HG03571 (cell line): ENCODE results near the gene PDZRN3.
"Not testable (repeated sequence)": the region's sequence is repeated elsewhere in the genome, so short reads cannot be mapped to it uniquely, and the experiment has no call there.

ENCODE experiments used
- ATAC-seq: cut with Tn5 transposase; IDR thresholded peaks from one replicate; pipeline ENCODE4 v1.9.1; 2021; ENCODE audit not compliant: unreplicated experiment

The PDZRN3 gene

DNA sequence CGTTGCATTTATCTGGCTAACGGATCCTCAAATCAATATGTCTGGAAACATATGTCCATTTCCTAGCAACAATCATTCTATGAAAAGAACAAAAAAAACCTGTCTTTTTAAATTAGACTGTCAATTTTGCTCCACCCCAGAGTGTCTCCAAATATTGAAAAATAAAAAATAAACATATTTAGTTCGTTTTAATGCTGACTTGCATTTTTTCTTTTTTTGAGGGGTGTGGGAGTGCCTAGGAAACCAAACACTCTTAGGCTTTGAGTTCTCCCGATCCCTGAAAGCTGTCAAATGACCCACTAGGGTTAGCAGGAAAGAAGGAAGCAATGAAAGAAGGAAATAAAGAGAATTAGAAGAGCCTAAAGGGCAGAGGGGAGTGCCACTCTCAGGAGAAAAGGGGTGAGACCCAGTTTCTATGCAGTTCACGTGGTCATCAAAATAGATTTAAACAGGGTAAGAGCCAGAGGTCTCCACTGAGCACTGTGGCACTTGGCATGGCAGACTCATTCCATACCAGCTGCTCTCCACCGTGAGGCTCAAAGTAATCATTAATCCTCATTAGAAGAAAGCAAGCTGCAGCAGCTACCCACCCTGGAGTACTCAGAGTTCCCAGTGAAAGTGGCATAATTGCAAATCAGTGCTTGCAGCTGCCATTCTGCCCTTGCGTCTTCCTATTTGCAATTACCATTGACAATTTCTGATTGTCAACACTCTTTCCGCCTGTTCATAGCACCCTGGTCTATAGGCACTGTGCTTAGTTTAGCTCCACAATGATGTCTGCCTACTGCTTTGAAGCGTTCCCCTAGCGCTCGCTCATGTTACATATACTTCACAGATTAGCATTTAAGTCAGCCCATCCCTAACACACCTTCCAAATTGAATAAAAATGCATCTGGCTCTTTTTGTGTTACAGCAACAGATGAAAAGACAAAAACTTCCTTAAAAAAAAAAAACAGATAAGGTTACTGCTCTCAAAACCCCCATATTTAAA, 32.3 kb downstream of the PDZRN3 start:
- no peak for ATAC-seq

DNA sequence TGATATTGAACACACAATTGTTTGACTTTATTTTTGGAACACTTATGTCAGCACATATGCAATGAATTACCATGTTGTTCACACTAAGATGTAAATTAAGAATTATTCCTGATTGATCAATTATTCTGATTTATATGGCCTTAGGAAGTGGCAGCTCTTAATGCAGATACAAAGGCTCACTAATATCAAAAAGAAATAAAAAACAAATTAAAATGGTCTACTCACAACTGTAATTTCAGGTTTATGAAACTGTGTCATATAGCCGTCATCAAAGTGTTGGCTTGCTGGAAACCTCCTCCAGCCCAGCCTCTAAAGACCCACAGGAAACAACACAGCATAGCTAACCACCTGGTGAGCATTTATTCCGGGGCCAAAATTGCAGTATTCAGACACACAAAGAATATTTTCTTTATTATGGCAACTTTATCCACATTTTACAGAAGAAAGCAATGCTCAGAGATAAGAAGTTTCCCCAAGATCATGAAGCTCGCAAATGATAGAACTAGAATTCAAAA, 33.4 kb downstream of the PDZRN3 start:
- ATAC-seq, result no peak

DNA sequence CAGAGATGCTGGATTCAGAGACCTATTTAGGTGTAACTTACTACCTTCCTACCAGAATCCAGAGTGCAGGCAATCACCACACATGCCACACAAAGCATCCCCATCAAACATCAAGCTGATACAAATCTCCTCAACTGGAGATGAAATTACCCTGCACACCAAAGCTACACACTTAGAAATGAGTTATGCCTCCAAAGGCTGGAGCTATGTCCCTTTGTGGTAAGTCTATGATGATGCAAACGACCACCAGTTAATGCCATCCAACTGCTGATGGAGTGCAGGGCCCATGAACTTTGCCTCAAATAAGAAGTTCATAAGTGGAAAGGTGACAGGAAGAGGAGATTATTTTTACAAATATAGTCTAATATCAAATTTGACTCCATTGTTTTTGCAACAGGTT, 38.1 kb downstream of the PDZRN3 start:
- no peak for ATAC-seq

DNA sequence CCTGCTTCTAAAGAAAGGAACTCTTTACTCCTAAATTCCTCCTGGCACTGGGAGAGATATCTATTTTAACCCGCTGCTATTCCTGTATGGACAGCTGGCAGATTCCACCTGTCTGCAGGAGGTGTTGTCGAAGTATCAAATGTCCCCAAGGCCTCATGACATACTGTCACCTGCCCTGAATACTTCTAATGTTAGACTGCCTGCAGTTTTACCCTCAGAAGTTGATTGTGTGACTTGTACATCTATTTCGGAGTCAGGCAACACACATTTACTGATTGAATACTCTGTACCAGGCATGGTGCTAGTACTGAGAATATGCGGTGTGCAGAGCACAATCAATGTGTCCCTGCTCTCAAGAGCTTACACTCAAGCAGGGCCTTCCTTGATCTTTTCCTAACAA, 38.6 kb downstream of the PDZRN3 start:
- ATAC-seq, result no peak

DNA sequence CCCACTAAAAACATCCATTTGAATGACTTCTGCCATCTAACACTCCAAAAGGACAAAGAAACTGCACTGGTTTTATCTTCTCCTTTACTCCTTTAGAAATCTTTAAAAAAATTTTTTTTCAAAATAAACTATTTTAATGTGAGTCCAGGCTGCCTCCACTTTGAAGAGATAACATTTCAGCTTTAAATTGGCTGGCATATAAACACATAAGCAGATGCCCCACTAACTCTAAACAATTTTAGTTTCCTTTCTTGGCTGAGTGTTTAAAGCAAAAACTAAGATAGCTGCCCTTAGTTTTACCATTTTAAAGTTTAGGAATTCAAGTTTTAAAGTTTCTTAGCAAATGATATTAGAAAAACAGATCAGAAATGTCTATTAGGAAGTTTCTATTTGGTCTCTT, 39.9 kb downstream of the PDZRN3 start:
- no peak for ATAC-seq

DNA sequence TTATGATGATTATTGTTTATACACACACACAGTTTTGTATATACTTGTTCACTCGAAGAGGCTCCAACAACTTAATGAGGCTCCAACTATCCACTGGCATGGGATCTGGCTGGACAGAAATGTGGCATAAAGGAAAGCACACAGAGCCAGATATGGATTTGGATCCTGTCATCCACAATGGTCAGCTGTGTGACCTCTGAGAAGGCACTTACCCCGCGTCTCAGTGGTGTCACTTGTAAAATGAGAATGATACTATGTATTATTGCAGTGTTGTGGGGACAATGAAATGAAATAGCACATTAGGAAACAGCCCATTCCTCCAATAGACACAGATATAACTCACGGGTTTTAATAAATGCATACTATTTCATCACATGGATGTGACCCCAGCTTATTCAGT, 42.2 kb downstream of the PDZRN3 start:
- no peak for ATAC-seq

DNA sequence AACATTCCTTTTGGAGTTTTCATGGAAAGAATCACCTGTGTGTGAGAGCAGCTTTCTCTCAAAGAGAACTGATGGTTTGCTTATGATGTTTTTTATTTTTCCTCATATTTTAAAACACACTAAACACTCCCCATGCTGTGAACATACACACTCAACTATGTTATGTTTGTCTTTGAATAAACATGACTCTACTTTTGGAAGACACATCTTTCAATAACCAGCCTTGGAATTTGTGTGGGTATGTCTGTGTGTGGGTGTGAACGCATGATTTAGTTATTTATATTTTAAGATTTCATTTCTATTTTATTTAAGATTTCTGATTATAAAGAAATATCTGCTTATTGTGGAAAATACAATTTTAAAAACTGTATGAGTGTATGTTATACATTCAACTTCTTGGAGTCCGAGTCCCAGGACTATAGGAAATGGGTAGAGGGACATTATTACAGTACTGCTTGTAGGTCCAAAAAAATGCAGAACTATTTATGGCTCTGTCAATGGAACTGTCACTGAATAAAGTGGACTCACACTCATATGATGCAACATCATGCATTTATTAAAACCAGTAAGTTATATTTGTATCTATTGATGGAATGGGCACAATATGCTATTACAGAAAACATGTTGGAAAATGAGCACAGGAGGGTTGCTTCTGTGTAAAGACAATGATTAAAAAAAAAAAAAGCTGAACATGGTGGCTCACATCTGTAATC, 43.5 kb downstream of the PDZRN3 start:
- no peak for ATAC-seq

DNA sequence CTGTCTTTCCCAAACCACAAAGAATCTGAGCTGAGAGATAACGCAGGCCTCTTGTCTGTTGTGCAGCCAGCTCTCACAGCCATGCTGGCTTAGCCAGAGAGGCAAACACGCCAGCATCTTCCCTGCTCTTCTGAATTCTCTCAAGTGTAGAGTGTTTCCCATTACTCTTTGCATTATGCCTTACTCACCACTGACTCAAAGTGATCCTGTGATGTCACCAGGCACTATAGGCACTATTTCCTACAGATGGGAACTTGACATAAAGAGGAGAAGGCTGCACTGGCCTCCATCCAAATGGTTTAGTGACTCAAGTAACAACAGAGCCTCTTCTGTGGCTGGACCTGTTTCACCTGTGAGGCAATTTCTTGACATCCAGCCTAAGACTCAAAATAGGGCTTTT, 44.4 kb downstream of the PDZRN3 start:
- ATAC-seq, result no peak

DNA sequence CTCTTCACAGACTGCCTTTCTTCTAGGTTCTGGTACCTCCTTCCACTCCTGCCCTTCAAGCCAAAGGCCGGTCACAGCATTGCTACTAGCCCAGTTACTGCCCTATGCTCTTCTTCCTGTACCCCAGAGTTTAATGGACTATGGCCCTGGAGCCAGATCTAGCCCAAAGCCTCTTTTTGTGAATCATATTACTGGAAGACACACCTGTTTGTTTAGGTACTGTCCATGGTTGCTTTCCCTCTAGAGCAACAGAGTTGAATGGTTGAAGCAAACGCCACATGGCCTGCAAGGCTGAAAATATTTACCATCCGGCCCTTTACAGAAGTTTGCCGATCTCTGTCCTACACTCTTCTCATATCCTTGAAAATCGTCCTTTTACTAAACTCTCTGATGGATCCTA, 47.0 kb downstream of the PDZRN3 start:
- ATAC-seq, result no peak

DNA sequence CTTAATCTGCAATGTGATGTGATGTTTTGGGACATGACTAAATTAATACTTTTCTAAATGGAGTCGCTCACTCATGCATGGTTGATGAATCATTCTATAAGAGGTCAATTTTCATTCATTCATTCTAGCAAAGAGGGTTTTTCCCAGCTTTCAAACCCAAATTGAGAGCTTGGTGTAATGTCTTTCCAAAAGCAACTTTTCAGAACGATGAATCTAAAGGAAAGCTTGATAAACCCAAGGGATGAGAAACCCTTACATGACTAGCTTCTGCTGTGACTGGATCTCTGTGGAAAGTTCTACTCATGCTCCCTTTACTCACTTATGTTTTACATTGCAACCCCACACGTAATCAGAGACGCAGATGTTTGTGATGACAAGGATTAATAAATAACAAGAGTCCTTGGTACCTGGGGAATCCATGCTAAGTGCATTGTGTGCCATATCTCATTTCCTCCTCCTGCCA, 47.7 kb downstream of the PDZRN3 start:
- no peak for ATAC-seq

DNA sequence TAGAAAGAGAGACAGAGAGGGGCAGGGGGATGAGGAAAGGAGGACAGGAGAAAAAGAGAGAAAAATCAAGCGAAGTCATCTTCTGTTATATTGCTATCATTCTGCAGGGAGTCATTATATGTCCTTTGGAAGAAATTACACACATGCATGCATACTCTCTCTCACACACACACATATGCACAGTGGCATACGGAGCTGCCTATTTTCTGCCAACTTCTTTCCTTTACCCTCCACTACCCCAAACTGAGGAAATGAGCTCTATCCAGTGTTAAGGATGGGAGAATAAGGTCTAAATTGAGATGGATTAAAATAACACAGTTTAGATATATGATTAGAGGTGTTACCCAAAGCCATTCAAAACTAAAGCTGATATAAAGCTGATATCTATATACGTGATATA, 48.8 kb downstream of the PDZRN3 start:
- no peak for ATAC-seq

DNA sequence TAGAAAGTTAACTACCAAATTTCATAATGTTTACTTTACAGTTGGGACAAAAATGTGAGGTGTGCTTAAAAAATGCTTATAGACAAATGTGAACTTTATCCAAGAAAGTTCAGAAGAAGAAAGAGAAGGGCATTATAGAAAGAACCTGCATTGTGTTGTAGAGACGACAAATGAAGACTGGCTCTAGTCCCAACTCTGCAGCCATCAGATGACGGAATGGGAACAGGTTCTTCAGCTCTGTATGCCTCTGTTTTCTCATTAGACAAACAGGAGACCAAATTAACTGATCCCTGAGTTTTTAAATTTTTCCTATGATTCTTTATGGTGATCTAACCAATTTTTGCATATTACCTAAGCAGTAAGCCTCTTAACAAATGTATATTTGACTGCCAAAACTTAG, 49.2 kb downstream of the PDZRN3 start:
- no peak for ATAC-seq

DNA sequence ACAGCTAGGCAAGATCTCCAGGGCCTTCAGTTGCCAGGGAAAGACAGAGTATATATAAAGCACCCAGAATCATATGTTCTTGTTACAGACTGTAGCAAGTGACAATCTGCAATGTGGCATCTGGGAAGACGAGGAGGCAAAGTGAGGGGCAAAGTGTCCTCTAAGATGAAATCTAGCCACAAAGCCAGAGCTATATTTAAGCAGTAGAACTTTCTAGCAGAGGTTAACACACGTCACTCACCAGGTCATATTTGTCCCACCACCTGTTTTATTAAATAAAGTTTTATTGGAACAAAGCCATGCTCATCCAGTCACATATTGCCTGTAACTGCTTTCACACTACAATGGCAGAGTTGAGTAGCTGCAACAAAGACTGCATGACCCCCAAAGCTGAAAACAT, 51.5 kb downstream of the PDZRN3 start:
- ATAC-seq, result no peak

DNA sequence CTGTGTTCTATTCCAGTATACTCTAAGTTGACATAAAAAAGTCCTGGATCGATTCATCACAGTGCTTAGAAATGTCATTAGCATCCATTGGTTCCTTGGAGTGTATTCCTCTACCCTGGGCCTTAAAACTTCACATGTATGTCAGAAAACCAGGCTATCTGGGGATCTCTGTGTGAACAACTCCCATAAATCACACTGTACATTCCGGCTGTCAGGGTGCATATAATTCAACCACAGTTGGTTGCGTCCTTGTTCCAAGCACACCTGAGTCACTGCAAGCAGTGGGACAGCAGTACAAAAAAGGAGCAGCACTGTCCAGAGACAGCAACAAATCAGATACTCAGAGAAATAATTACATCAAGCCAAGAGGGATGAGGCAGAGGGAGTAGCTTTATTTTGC, 52.4 kb downstream of the PDZRN3 start:
- no peak for ATAC-seq

DNA sequence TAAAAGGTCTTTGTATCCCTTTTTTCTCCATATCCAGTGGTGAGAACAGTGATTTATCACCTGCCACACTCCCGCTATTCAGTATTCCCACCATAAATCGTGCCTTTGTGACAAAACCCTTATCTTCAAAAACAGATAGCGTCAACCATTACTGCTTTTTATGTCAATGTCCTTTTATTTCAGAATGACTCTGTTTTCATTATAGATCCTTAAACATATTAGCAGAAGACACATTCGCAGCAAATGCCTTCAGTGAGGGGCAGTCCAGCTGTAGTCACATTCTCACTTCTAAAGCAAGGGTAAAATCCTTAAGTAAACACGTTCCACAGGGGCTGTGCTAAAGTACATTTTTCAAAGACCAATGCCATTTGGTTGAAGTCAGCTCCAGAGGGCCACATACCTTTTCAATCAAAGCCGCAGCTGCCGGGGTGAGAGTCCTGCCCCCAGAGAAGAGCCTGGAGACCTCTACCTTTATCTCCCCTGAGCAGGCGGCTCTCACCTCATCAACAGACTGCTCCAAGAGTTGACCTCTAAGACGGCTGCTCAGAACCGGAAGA, 53.4 kb downstream of the PDZRN3 start:
- no peak for ATAC-seq

DNA sequence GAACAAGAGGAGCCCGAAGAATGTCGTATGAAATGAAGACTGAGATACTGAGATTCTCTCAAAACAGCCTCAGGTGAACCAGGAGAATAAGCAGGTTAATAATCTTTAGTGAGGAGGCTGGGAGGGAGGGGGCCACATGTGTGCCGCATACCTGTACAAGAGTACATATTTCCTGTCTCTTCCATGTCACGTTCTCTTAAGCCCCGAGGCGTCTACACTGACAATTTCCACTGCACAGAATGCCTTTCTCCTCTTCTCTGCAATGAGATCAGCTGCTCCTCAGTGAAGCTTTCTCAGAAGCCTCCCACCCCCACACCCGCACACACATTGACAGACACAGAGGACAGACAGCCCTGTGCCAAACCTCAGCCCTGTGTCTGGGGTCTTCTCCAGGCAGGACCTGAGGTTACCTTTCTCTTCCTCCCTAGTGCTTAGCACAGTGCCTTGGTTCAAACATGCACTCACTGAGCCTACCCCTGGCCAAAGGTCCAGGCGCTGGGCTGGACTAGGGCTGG, 55.4 kb downstream of the PDZRN3 start:
- no peak for ATAC-seq

DNA sequence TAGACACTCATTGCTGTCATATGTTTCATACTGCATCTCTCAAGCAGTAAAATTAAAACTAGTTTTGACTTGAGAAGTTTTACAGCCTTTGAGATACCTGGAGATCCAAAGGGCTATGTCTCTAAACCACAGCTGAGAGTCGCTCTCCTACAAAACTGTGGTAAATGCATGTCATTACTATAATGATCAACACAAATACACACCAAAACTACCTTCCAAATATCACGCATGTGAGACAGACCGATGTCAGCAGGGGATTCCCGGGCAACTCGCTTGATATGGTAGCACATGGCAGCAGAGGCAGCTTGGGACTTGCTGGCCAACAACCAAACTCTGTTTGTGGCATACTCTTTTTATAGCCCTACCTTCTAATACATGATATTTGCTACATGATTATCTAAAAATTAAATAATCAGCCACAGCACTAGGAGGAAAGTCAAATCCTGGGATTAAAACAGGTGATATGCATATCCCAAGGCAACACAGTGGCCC, 56.3 kb downstream of the PDZRN3 start:
- ATAC-seq, result no peak

DNA sequence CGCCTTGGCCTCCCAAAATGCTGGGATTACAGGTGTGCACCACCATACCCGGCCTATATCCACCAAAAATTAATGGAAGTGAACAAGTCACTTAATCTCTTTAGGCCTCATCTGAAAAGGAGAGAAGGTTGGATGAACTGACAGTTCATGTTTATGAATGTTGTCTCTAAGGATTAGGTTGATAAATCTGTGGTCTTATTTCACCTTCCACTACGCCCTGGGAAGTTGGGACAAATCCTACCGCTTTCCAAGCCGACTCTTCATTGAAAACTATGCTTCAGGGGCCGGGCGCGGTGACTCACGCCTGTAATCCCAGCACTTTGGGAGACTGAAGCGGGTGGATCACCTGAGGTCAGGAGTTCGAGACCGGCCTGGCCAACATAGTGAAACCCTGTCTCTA, 59.4 kb downstream of the PDZRN3 start:
- ATAC-seq, result not testable (repeated sequence)

DNA sequence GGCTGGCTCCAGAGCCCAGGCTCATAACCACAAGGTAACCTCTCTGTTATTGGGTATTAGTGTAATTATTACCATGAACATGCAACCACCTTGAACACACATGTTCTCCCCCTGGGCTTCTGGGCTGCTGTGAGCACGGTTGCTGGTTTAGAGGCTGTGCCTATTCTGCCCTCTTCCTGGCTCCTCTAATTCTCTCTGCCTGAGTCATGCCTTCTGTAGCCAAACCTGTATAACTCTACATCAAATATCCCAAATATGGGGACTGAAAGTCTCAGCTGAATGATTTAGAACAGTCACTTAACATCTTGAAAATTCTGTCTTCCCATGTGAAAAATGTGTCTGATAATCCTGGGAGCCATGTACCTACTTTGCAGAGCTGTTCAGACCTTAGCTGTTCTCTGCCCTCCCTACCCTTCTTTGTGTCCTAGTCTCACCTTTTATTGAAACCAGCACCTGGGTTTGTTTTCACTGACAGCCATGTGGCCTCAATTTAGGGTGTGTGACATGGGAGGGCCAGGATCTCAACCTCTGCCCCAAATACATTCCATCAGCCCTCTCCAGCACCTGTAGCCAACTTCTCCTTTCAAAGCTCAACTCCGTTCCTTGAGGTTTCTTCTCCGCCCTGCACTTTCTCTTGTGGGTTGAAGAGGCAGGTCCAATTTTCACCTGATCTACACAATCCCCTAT, 60.7 kb downstream of the PDZRN3 start:
- no peak for ATAC-seq

DNA sequence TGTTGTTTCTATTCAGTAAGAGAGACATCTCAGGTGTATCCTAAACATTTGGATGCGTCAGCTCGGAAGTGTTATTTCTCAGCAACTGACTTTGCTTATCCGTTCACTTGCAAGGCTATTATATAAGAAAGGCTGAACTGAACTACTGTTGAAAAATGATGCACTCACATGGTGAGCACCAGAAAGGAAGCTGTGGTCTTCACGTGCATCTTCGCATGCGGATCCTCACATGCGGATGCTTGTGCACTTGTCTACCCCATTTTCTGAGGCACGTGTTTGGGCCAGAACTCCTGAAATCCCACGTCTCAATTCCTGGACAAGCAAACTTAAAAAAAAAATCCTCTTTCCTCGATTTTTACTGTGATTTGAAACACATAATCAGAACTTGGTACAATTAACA, 63.2 kb downstream of the PDZRN3 start:
- ATAC-seq, result no peak

DNA sequence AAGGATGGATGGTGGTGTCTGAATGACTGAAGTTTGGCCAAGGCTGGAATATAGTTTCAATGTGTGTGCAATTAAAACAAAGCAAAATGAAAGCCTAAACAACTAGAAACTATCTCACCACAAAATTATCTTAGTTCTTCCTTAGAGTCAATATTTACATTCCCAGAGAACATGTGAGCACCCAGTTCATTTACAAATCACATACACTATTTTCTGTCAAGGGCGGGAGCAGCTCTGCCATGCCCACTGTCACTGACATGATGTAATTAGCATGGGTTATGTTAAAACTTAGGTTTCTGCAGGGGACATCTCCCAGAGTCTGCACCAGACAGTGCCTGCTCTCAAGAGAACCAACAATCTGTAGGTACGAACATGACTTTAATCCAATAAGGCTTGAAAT, 65.0 kb downstream of the PDZRN3 start:
- ATAC-seq, result no peak
